HL-60 (cell line): ENCODE results near the gene ENPP1.

Source experiments
- POLR2AphosphoS5 ChIP-seq: IDR thresholded peaks from 2 replicates; pipeline ENCODE4 v1.6.1; 2012; ENCODE audit warnings: low read depth
- TF ChIP-seq, protein P1 (sequence below): IDR thresholded peaks from one replicate; pipeline ENCODE4 v1.5.1; 2011; ENCODE audit warnings: low read length, control low read depth, inconsistent platforms; ENCODE audit not compliant: insufficient read depth
- TF ChIP-seq, protein P2 (sequence below): IDR thresholded peaks from 2 replicates; pipeline ENCODE4 v1.6.1; 2012; ENCODE audit warnings: low read depth; ENCODE audit not compliant: insufficient replicate concordance

DNA sequence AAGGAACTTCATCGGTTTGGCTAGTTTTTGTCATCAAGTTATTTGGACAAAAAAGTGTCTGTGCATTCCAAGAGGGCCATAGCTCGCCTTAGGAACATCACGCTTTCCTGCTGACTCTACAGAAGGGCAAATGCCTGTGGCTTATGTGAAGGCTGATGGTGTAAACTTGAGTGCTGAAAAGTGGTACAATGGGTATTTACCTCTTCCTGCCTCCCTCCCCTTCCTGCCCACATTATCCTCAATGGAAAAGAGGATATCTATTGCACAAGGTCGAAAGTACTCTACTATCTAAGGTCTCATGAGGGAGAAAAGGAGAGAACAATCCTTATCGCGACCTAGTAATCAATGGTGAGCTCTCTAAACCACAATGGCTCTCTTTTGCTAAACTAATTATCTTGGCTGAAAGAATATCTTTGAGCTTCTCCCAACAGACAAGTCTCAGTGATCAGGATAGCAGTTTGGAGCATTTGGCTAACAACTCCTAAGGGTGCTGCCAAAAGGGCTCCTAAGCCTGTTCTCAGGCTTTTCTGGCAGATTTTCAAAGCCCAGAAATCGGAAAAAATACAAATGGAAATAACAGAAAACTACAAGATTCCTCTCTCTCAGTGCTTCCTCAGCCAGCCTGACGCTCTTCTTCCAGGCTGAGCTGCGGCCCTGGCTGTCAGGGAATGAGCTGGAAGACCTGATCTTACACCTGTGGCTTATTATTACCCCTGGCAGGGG, 42.6 kb upstream of the ENPP1 start:
- TF ChIP-seq, protein P1, sequence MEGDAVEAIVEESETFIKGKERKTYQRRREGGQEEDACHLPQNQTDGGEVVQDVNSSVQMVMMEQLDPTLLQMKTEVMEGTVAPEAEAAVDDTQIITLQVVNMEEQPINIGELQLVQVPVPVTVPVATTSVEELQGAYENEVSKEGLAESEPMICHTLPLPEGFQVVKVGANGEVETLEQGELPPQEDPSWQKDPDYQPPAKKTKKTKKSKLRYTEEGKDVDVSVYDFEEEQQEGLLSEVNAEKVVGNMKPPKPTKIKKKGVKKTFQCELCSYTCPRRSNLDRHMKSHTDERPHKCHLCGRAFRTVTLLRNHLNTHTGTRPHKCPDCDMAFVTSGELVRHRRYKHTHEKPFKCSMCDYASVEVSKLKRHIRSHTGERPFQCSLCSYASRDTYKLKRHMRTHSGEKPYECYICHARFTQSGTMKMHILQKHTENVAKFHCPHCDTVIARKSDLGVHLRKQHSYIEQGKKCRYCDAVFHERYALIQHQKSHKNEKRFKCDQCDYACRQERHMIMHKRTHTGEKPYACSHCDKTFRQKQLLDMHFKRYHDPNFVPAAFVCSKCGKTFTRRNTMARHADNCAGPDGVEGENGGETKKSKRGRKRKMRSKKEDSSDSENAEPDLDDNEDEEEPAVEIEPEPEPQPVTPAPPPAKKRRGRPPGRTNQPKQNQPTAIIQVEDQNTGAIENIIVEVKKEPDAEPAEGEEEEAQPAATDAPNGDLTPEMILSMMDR: no peak
- TF ChIP-seq, protein P2, sequence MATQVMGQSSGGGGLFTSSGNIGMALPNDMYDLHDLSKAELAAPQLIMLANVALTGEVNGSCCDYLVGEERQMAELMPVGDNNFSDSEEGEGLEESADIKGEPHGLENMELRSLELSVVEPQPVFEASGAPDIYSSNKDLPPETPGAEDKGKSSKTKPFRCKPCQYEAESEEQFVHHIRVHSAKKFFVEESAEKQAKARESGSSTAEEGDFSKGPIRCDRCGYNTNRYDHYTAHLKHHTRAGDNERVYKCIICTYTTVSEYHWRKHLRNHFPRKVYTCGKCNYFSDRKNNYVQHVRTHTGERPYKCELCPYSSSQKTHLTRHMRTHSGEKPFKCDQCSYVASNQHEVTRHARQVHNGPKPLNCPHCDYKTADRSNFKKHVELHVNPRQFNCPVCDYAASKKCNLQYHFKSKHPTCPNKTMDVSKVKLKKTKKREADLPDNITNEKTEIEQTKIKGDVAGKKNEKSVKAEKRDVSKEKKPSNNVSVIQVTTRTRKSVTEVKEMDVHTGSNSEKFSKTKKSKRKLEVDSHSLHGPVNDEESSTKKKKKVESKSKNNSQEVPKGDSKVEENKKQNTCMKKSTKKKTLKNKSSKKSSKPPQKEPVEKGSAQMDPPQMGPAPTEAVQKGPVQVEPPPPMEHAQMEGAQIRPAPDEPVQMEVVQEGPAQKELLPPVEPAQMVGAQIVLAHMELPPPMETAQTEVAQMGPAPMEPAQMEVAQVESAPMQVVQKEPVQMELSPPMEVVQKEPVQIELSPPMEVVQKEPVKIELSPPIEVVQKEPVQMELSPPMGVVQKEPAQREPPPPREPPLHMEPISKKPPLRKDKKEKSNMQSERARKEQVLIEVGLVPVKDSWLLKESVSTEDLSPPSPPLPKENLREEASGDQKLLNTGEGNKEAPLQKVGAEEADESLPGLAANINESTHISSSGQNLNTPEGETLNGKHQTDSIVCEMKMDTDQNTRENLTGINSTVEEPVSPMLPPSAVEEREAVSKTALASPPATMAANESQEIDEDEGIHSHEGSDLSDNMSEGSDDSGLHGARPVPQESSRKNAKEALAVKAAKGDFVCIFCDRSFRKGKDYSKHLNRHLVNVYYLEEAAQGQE: no peak
- TF ChIP-seq POLR2AphosphoS5: no peak
